ENCODE data around the gene SSH3. TPM values are rescaled to one million over a fixed set of nuclear protein-coding genes. Genes with fewer than 3 reads are reported as not detected.

Gene SSH3
- total RNA-seq, 1 donor from 2014 or later = 55.4 TPM

DNA sequence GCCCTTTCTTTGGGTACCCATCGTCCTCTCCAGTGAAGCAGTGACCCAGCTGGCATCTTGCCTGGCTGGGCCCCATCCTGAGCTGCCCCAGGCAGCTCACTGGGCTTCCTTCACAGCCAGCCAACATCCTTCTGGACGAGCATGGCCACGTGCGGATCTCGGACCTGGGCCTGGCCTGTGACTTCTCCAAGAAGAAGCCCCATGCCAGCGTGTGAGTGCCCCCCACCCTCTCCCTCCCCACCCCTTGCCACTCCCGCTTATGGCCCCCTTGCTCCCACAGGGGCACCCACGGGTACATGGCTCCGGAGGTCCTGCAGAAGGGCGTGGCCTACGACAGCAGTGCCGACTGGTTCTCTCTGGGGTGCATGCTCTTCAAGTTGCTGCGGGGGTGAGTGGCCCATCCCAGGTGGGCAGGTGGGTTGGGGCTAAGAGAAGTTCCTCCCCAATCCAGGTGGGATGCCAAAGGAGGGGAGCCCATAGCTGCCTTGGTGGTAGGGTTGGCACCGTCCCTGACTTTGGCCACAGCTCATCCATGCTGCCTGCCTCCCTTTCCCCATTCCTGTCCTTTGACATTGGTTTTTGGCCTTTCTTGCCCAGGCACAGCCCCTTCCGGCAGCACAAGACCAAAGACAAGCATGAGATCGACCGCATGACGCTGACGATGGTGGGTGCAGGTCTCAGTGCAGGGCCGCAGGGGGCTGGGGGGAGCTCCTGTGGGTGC lies 21.0 kb upstream of the SSH3 start:
- Mint-ChIP-seq H3K9me3 (no peaks in the 10 kb centered on the region), H3K4me3 (no peak overlapping the region), H3K36me3 (peaks cover 8% of the 10 kb centered on the region), H3K4me1 (peaks cover 3% of the 10 kb centered on the region), H3K27me3 (ENCODE audit: low read depth) (no peaks in the 10 kb centered on the region), H3K27ac (no peak overlapping the region)
- TF ChIP-seq, protein P1, sequence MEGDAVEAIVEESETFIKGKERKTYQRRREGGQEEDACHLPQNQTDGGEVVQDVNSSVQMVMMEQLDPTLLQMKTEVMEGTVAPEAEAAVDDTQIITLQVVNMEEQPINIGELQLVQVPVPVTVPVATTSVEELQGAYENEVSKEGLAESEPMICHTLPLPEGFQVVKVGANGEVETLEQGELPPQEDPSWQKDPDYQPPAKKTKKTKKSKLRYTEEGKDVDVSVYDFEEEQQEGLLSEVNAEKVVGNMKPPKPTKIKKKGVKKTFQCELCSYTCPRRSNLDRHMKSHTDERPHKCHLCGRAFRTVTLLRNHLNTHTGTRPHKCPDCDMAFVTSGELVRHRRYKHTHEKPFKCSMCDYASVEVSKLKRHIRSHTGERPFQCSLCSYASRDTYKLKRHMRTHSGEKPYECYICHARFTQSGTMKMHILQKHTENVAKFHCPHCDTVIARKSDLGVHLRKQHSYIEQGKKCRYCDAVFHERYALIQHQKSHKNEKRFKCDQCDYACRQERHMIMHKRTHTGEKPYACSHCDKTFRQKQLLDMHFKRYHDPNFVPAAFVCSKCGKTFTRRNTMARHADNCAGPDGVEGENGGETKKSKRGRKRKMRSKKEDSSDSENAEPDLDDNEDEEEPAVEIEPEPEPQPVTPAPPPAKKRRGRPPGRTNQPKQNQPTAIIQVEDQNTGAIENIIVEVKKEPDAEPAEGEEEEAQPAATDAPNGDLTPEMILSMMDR (IDR thresholded peaks at IDR 0.05; ENCODE audit: unreplicated experiment) = no peak
- no peak for DNase-seq (ENCODE audit: low spot score in 2 of 2, unreplicated experiment in 2 of 2)

DNA sequence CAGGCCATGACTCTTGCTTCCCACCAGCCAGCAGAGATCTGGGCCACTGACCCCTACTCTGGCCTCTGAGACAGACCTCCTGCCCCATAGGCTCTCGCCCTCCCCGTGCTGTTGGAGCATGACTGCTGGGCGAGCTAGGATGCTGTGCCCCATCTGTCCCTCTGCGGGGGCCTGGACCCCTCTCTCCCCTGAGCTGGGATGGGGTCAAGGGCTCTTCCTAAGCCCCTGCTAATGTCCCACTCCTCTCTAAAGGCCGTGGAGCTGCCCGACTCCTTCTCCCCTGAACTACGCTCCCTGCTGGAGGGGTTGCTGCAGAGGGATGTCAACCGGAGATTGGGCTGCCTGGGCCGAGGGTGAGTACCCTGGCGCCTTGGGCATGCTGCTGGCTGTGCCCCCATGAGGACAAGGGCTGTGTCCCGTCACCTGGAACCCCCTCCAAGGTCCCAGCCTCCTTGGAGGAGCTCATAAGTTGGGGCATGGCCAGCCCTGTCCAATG lies 20.4 kb upstream of the SSH3 start:
- H3K4me1 Mint-ChIP-seq = peaks cover 9% of the 10 kb centered on the region
- DNase-seq (ENCODE audit: low spot score in 2 of 2, unreplicated experiment in 2 of 2) = no peak
- H3K27me3 Mint-ChIP-seq (ENCODE audit: low read depth) = no peaks in the 10 kb centered on the region
- no peaks in the 10 kb centered on the region for H3K9me3 Mint-ChIP-seq
- H3K27ac Mint-ChIP-seq = no peak overlapping the region
- TF ChIP-seq, protein P1 (IDR thresholded peaks at IDR 0.05; ENCODE audit: unreplicated experiment) = no peak
- no peak overlapping the region for H3K4me3 Mint-ChIP-seq
- H3K36me3 Mint-ChIP-seq = peaks cover 8% of the 10 kb centered on the region

DNA sequence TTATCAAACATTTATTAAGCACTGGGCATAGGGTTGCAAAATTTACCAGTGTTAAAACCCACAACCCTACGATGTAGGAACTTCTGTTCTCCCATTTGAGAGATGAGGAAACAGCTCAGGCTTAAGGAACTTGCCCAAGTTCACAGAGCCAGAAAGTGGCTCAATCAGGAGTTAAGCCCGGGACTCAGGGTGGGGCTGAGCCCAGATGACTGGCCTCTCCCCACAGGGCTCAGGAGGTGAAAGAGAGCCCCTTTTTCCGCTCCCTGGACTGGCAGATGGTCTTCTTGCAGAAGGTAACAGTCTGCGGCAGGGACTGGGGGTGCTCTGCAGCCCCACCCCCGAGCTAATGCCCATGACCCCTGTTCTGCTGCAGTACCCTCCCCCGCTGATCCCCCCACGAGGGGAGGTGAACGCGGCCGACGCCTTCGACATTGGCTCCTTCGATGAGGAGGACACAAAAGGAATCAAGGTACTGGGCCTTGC lies 19.8 kb upstream of the SSH3 start:
- no peaks in the 10 kb centered on the region for H3K27me3 Mint-ChIP-seq (ENCODE audit: low read depth)
- H3K9me3 Mint-ChIP-seq = no peaks in the 10 kb centered on the region
- no peak for DNase-seq (ENCODE audit: low spot score in 2 of 2, unreplicated experiment in 2 of 2)
- peaks cover 8% of the 10 kb centered on the region for H3K36me3 Mint-ChIP-seq
- H3K4me1 Mint-ChIP-seq = peaks cover 11% of the 10 kb centered on the region
- no peak overlapping the region for H3K4me3 Mint-ChIP-seq
- TF ChIP-seq, protein P1 (IDR thresholded peaks at IDR 0.05; ENCODE audit: unreplicated experiment) = no peak
- no peak overlapping the region for H3K27ac Mint-ChIP-seq

DNA sequence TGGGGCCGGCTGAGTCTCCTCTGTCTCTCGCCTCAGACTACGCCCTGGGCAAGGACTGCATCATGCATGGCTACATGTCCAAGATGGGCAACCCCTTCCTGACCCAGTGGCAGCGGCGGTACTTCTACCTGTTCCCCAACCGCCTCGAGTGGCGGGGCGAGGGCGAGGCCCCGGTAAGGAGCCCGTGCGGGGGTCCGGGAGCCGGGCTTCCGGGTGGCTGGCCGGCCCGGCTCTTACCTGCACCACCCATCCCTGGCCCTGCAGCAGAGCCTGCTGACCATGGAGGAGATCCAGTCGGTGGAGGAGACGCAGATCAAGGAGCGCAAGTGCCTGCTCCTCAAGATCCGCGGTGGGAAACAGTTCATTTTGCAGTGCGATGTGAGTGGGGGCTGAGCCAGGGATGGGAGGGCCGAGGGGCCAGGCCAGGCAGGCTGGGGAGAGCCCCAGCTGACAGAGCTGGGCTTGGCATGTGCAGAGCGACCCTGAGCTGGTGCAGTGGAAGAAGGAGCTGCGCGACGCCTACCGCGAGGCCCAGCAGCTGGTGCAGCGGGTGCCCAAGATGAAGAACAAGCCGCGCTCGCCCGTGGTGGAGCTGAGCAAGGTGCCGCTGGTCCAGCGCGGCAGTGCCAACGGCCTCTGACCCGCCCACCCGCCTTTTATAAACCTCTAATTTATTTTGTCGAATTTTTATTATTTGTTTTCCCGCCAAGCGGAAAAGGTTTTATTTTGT lies 18.4 kb upstream of the SSH3 start:
- no peaks in the 10 kb centered on the region for H3K9me3 Mint-ChIP-seq
- TF ChIP-seq, protein P1 (IDR thresholded peaks at IDR 0.05; ENCODE audit: unreplicated experiment) = no peak
- DNase-seq (ENCODE audit: low spot score in 2 of 2, unreplicated experiment in 2 of 2) = no peak
- H3K36me3 Mint-ChIP-seq = peaks cover 3% of the 10 kb centered on the region
- H3K4me1 Mint-ChIP-seq = peaks cover 16% of the 10 kb centered on the region
- H3K27ac Mint-ChIP-seq = peak overlapping the region; percentile 30
- no peaks in the 10 kb centered on the region for H3K27me3 Mint-ChIP-seq (ENCODE audit: low read depth)
- H3K4me3 Mint-ChIP-seq = no peak overlapping the region

DNA sequence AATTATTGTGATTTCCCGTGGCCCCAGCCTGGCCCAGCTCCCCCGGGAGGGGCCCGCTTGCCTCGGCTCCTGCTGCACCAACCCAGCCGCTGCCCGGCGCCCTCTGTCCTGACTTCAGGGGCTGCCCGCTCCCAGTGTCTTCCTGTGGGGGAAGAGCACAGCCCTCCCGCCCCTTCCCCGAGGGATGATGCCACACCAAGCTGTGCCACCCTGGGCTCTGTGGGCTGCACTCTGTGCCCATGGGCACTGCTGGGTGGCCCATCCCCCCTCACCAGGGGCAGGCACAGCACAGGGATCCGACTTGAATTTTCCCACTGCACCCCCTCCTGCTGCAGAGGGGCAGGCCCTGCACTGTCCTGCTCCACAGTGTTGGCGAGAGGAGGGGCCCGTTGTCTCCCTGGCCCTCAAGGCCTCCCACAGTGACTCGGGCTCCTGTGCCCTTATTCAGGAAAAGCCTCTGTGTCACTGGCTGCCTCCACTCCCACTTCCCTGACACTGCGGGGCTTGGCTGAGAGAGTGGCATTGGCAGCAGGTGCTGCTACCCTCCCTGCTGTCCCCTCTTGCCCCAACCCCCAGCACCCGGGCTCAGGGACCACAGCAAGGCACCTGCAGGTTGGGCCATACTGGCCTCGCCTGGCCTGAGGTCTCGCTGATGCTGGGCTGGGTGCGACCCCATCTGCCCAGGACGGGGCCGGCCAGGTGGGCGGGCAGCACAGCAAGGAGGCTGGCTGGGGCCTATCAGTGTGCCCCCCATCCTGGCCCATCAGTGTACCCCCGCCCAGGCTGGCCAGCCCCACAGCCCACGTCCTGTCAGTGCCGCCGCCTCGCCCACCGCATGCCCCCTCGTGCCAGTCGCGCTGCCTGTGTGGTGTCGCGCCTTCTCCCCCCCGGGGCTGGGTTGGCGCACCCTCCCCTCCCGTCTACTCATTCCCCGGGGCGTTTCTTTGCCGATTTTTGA lies 17.5 kb upstream of the SSH3 start:
- TF ChIP-seq, protein P1 (IDR thresholded peaks at IDR 0.05; ENCODE audit: unreplicated experiment) = no peak
- peaks cover 17% of the 10 kb centered on the region for H3K4me1 Mint-ChIP-seq
- H3K36me3 Mint-ChIP-seq = peaks cover 3% of the 10 kb centered on the region
- no peaks in the 10 kb centered on the region for H3K27me3 Mint-ChIP-seq (ENCODE audit: low read depth)
- no peak overlapping the region for H3K27ac Mint-ChIP-seq
- H3K4me3 Mint-ChIP-seq = no peak overlapping the region
- DNase-seq (ENCODE audit: low spot score in 2 of 2, unreplicated experiment in 2 of 2) = no peak
- no peaks in the 10 kb centered on the region for H3K9me3 Mint-ChIP-seq

Measured in mesothelial cell of epicardium (in vitro differentiated cells).